ENCODE data around the gene PECR. TPM values are rescaled to one million over a fixed set of nuclear protein-coding genes. Genes with fewer than 3 reads are reported as not detected.

The PECR gene
- total RNA-seq, 1 experiment from 2014 or later: 16.3 TPM

- peak overlapping the region; percentile 75 for H3K9ac ChIP-seq (ENCODE audit: low read length)
- H3K9me3 ChIP-seq (ENCODE audit: control insufficient read depth in 1 of 2, insufficient read depth in 1 of 2, low read depth in 1 of 2, low read length in 2 of 2): no peaks in the 10 kb centered on the region
- no peaks in the 10 kb centered on the region for H3K9me2 ChIP-seq (ENCODE audit: insufficient read depth)
- ChIA-PET POLR2A (no interaction called here), RAD21 (ENCODE audit: low non-redundant PET in 1 of 2, low total read pairs in 2 of 2, uncharacterized antibody in 2 of 2, unreplicated experiment in 2 of 2) (no interaction called here), CTCF (no interaction called here)
- BruUV-seq (replicated peaks): no TSS peak
- H3K4me3 ChIP-seq (replicated peaks in 1 of 2; ENCODE audit: low read depth in 1 of 2, low read length in 2 of 2): peak overlapping the region; percentile 78 to 80
- H3K4me2 ChIP-seq (ENCODE audit: low read length): peak overlapping the region; percentile 79
- peaks cover 12 to 24% of the 10 kb centered on the region in 2 experiments; a peak in 3 of 4 replicates for H3K4me1 ChIP-seq (ENCODE audit: control insufficient read depth in 1 of 2, insufficient read depth in 2 of 2, low read length in 2 of 2)
- H3K79me2 ChIP-seq (ENCODE audit: insufficient read depth, low read length): peaks cover 28% of the 10 kb centered on the region
- intact Hi-C loops (cut with micrococcal nuclease): loop anchor here (5.0 kb wide), 1 partner anchor 60 kb away; no protein-coding TSS in a partner anchor
- H2AFZ ChIP-seq (ENCODE audit: low read depth, low read length, poor library complexity, severe bottlenecking): no peak overlapping the region
- TF ChIP-seq EGR1 (IDR thresholded peaks at IDR 0.05; ENCODE audit: low read depth) (no peak), SP1 (IDR thresholded peaks at IDR 0.05; ENCODE audit: low read depth) (no peak), SIN3A (IDR thresholded peaks at IDR 0.05; ENCODE audit: low read depth) (no peak), FOSL1 (IDR thresholded peaks at IDR 0.05; ENCODE audit: low read depth) (no peak), JUND (IDR thresholded peaks at IDR 0.05) (no peak), ATF3 (IDR thresholded peaks at IDR 0.05) (no peak), POLR2AphosphoS5 (IDR thresholded peaks at IDR 0.05; ENCODE audit: low read depth, low read length) (no peak), YY1 (IDR thresholded peaks at IDR 0.05; ENCODE audit: extremely low read depth, insufficient replicate concordance, low read depth, low read length) (no peak), TCF7L2 (IDR thresholded peaks at IDR 0.05; ENCODE audit: borderline replicate concordance, extremely low read depth, insufficient read depth, insufficient read length) (no peak), MAX (IDR thresholded peaks at IDR 0.05) (no peak; the same call in 1 of the 2 replicates), POLR2A (IDR thresholded peaks at IDR 0.05; ENCODE audit: borderline replicate concordance, extremely low read depth, insufficient read depth, insufficient read length) (no peak), ZFX (IDR thresholded peaks at IDR 0.05) (no peak)
- H3K27ac ChIP-seq (ENCODE audit: low read depth, low read length): peak overlapping the region; percentile 60
- no peaks in the 10 kb centered on the region for H4K20me1 ChIP-seq (ENCODE audit: insufficient read depth)
- no peaks in the 10 kb centered on the region for H3K27me3 ChIP-seq (ENCODE audit: insufficient read depth, low read length)
- DNase-seq (ENCODE audit: low read depth, low spot score) (no peak), ATAC-seq (peak; percentile 12)
- H3K36me3 ChIP-seq (ENCODE audit: control insufficient read depth in 1 of 2, insufficient read depth in 2 of 2, low read length in 2 of 2): no peaks in the 10 kb centered on the region
Measured at GRCh38 chr2:216012830-216013079, 68.9 kb downstream of the PECR start.
